SK-N-MC (cell line): ENCODE measurements around the gene INPP5A.

Experiments used
- EZH2 ChIP-seq: fragments of 200-600 bp; sonication (generic); IDR thresholded peaks from one replicate; pipeline ENCODE4 v1.6.1; 2017; ENCODE audit warnings: antibody characterized with exemption
- POLR2AphosphoS5 ChIP-seq: IDR thresholded peaks from 2 replicates; pipeline ENCODE4 v1.6.1; 2012; ENCODE audit warnings: mild to moderate bottlenecking, low read depth, low read length, borderline replicate concordance

DNA sequence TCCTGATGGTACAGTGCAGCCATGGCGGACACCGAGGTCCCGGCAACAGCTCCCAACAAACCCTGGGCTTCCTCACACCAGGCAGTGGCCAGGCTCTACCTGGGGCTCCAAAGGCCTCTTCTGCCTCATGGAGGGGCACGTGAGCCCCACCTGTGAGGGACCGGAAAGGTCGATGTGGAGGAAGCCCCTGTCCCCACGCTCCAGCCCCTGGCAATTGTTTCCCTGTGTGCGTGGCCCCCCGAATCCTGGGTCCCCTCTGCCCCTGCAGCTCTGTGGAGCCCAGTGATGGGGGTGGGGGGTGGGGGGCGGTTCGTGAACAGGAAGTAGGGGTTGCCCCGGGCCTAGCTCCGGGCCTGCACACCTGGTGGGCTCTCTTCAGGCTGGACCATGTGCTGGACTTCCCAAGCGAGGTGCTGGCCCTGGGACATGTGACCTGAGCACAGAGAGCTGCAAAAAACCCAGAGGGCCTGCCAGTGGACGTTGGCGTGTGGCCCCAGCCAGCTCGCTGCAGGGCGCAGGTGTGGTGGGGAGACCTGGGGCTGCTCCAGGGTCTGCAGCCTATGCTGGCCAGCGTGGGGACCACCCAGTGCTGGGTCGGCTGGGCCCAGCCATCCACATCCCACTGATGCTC lies 72.6 kb downstream of the INPP5A start:
- TF ChIP-seq POLR2AphosphoS5 (no peak), EZH2 (no peak)
